Parathyroid adenoma (tissue), 2 donors: ENCODE measurements around the gene PDE4D.

Experiments used
- H2AFZ ChIP-seq: fragments of 300-600 bp; sonication (generic); one replicate; pipeline ENCODE4 v1.7.0; 2017; ENCODE audit warnings: antibody characterized with exemption, mild to moderate bottlenecking
- H3K27ac ChIP-seq: fragments of 300-600 bp; sonication (generic); one replicate; pipeline ENCODE4 v1.7.0; 2017
- H3K27me3 ChIP-seq: fragments of 300-600 bp; sonication (generic); one replicate; pipeline ENCODE4 v1.7.0; 2017; ENCODE audit warnings: low read length; ENCODE audit not compliant: control insufficient read depth, insufficient read depth
- H3K36me3 ChIP-seq: fragments of 300-600 bp; sonication (generic); one replicate; pipeline ENCODE4 v1.7.0; 2017; ENCODE audit warnings: low read length; ENCODE audit not compliant: control insufficient read depth, insufficient read depth
- H3K4me1 ChIP-seq: fragments of 300-600 bp; sonication (generic); one replicate; pipeline ENCODE4 v1.7.0; 2017; ENCODE audit warnings: control low read depth
- H3K4me2 ChIP-seq: fragments of 300-600 bp; sonication (generic); one replicate; pipeline ENCODE4 v1.7.0; 2017; ENCODE audit warnings: low read length
- H3K4me3 ChIP-seq: fragments of 300-600 bp; sonication (generic); one replicate; pipeline ENCODE4 v1.7.0; 2017; ENCODE audit warnings: low read depth, low read length
- H3K79me2 ChIP-seq: fragments of 300-600 bp; sonication (generic); one replicate; pipeline ENCODE4 v1.7.0; 2017; ENCODE audit warnings: control low read depth
- H3K9ac ChIP-seq: fragments of 300-600 bp; sonication (generic); one replicate; pipeline ENCODE4 v1.7.0; 2017; ENCODE audit warnings: mild to moderate bottlenecking
- H3K9me3 ChIP-seq: fragments of 300-600 bp; sonication (generic); one replicate; pipeline ENCODE4 v1.7.0; 2017; ENCODE audit warnings: low read length; ENCODE audit not compliant: control insufficient read depth
- CTCF ChIP-seq: fragments of 300-600 bp; sonication (generic); IDR thresholded peaks from one replicate; pipeline ENCODE4 v1.7.0; 2017; ENCODE audit warnings: antibody characterized with exemption, mild to moderate bottlenecking
- donor health status: primary hyperparathyroidism.

The PDE4D gene

GRCh38 chr5:59528202-59528862 lies 365.2 kb downstream of the PDE4D start:
- Histone ChIP-seq H3K79me2 (no peaks in the 10 kb centered on the region), H2AFZ (no peak overlapping the region), H3K4me2 (no peak overlapping the region), H3K27me3 (no peaks in the 10 kb centered on the region), H3K27ac (no peak overlapping the region), H3K9me3 (no peaks in the 10 kb centered on the region), H3K9ac (no peak overlapping the region), H3K4me1 (no peaks in the 10 kb centered on the region), H3K4me3 (no peak overlapping the region), H3K36me3 (no peaks in the 10 kb centered on the region)
- TF ChIP-seq CTCF = no peak

- H3K4me1 ChIP-seq = no peaks in the 10 kb centered on the region
- H3K9me3 ChIP-seq = peaks cover 4% of the 10 kb centered on the region
- no peak for TF ChIP-seq CTCF
- no peak overlapping the region for H2AFZ ChIP-seq
- no peak overlapping the region for H3K4me2 ChIP-seq
- H3K4me3 ChIP-seq = no peak overlapping the region
- H3K27ac ChIP-seq = no peak overlapping the region
- no peak overlapping the region for H3K9ac ChIP-seq
- no peaks in the 10 kb centered on the region for H3K36me3 ChIP-seq
- H3K79me2 ChIP-seq = no peaks in the 10 kb centered on the region
- no peaks in the 10 kb centered on the region for H3K27me3 ChIP-seq
These were observed 367.6 kb downstream of the PDE4D start for GRCh38 chr5:59525957-59526356.

- Histone ChIP-seq H3K27ac (no peak overlapping the region), H3K9ac (no peak overlapping the region), H3K9me3 (peaks cover 4% of the 10 kb centered on the region), H3K79me2 (no peaks in the 10 kb centered on the region), H3K27me3 (no peaks in the 10 kb centered on the region), H3K4me3 (no peak overlapping the region), H3K36me3 (no peaks in the 10 kb centered on the region), H3K4me1 (no peaks in the 10 kb centered on the region), H3K4me2 (no peak overlapping the region), H2AFZ (no peak overlapping the region)
- no peak for TF ChIP-seq CTCF
These were observed 368.2 kb downstream of the PDE4D start for GRCh38 chr5:59525311-59525710.

GRCh38 chr5:59522201-59522831 lies 371.2 kb downstream of the PDE4D start:
- H3K27ac ChIP-seq = no peak overlapping the region
- no peak overlapping the region for H2AFZ ChIP-seq
- no peak overlapping the region for H3K4me2 ChIP-seq
- no peak overlapping the region for H3K9ac ChIP-seq
- no peaks in the 10 kb centered on the region for H3K27me3 ChIP-seq
- H3K4me1 ChIP-seq = no peaks in the 10 kb centered on the region
- H3K9me3 ChIP-seq = peaks cover 4% of the 10 kb centered on the region
- no peak overlapping the region for H3K4me3 ChIP-seq
- H3K79me2 ChIP-seq = no peaks in the 10 kb centered on the region
- H3K36me3 ChIP-seq = no peaks in the 10 kb centered on the region
- no peak for TF ChIP-seq CTCF

GRCh38 chr5:59521476-59521875 lies 372.1 kb downstream of the PDE4D start:
- Histone ChIP-seq H3K27me3 (no peaks in the 10 kb centered on the region), H3K4me3 (no peak overlapping the region), H3K4me2 (no peak overlapping the region), H3K27ac (no peak overlapping the region), H3K36me3 (no peaks in the 10 kb centered on the region), H3K9me3 (peaks cover 4% of the 10 kb centered on the region), H3K79me2 (no peaks in the 10 kb centered on the region), H3K9ac (no peak overlapping the region), H2AFZ (no peak overlapping the region), H3K4me1 (no peaks in the 10 kb centered on the region)
- no peak for TF ChIP-seq CTCF
